GM12878 (cell line): ENCODE data around the gene SRP14. TPM values are rescaled to one million over a fixed set of nuclear protein-coding genes. Genes with fewer than 3 reads are reported as not detected.

ENCODE experiments used
- ATAC-seq: fragments of 200-7000 bp; cut with Tn5 transposase; 3 replicates; pipeline ENCODE4 v1.9.1; 2020; ENCODE audit warnings: mild to moderate bottlenecking, moderate library complexity
- BruUV-seq: library from RNA; stranded (reverse); fragments of 400-500 nt; replicated peaks from 2 replicates; lab custom pipeline; 2021; lab: Mats Ljungman, UMichigan
- CTCF ChIA-PET: fragments of 300-600 bp; sonication (Branson Sonifier 250); formaldehyde crosslinking; extraction: SDS; loops from one replicate; lab custom pipeline; 2021; ENCODE audit warnings: inconsistent platforms; lab: Yijun Ruan, JAX
- POLR2A ChIA-PET: fragments of 350-600 bp; formaldehyde crosslinking; extraction: SDS; loops from one replicate; lab custom pipeline; 2021; ENCODE audit warnings: inconsistent platforms; lab: Charles Lee
- RAD21 ChIA-PET: fragments of 300-600 bp; sonication (Branson Sonifier 250); formaldehyde crosslinking; loops from one replicate; lab custom pipeline; 2023; ENCODE audit warnings: antibody characterized with exemption; ENCODE audit not compliant: unreplicated experiment; lab: Charles Lee
- SMC1A ChIA-PET: fragments of 300-600 bp; sonication (Branson Sonifier 250); formaldehyde crosslinking; loops from one replicate; lab custom pipeline; 2023; ENCODE audit not compliant: unreplicated experiment, uncharacterized antibody; lab: Charles Lee
- DNase-seq: peaks from one replicate; pipeline ENCODE4 v3.0.0-alpha.2; 2011; ENCODE audit warnings: low read depth, low spot score
- FAIRE-seq: peaks from 3 replicates; lab custom pipeline; 2011; peaks lifted over from hg19 to GRCh38; lab: Jason Lieb, UNC
- H2AFZ ChIP-seq: 2 replicates; pipeline ENCODE4 v1.6.0; 2011; ENCODE audit warnings: low read depth, low read length, control low read depth; ENCODE audit not compliant: control insufficient read depth
- H3K27ac ChIP-seq: 2 replicates; pipeline ENCODE4 v1.5.1; 2011; ENCODE audit warnings: control low read depth; ENCODE audit not compliant: control insufficient read depth, insufficient read depth
- H3K27me3 ChIP-seq, 2 experiments: replicated peaks in 1 of 2; 2 replicates each; pipeline versions ENCODE4 v1.6.0 to v1.6.1; 2011; ENCODE audit warnings: low read length in 1 of 2; ENCODE audit not compliant: control insufficient read depth in 2 of 2, insufficient read depth in 2 of 2
- H3K36me3 ChIP-seq, 2 experiments: 2 replicates each; pipeline ENCODE4 v1.5.1; 2011; ENCODE audit warnings: low read length in 1 of 2; ENCODE audit not compliant: control insufficient read depth in 2 of 2, insufficient read depth in 2 of 2
- H3K4me1 ChIP-seq: 2 replicates; pipeline ENCODE4 v1.6.1; 2011; ENCODE audit warnings: mild to moderate bottlenecking, low read length, moderate library complexity, mixed read lengths; ENCODE audit not compliant: control insufficient read depth, insufficient read depth
- H3K4me2 ChIP-seq: 2 replicates; pipeline ENCODE4 v1.6.0; 2011; ENCODE audit warnings: control low read depth; ENCODE audit not compliant: control insufficient read depth, insufficient read depth
- H3K4me3 ChIP-seq: fragments of 200-600 bp; sonication (generic); 2 replicates; pipeline ENCODE4 v1.5.1; 2016
- H3K79me2 ChIP-seq: 2 replicates; pipeline ENCODE4 v1.6.0; 2011; ENCODE audit warnings: low read length; ENCODE audit not compliant: control insufficient read depth, insufficient read depth
- H3K9ac ChIP-seq: 2 replicates; pipeline ENCODE4 v1.8.0; 2011; ENCODE audit warnings: low read length, control low read depth, mixed read lengths; ENCODE audit not compliant: control insufficient read depth, insufficient read depth
- H3K9me3 ChIP-seq: replicated peaks from 3 replicates; pipeline ENCODE4 v1.5.1; 2011; ENCODE audit warnings: mild to moderate bottlenecking, low read length; ENCODE audit not compliant: control insufficient read depth, insufficient read depth
- H4K20me1 ChIP-seq: 2 replicates; pipeline ENCODE4 v1.6.0; 2011; ENCODE audit not compliant: control insufficient read depth, insufficient read depth
- CBX5 ChIP-seq: sonication (generic); IDR thresholded peaks from 2 replicates; pipeline ENCODE4 v1.6.1; 2016; ENCODE audit warnings: low read depth, moderate library complexity, mild to moderate bottlenecking, inconsistent platforms
- CHD2 ChIP-seq: IDR thresholded peaks from 2 replicates; pipeline ENCODE4 v1.6.1; 2011; ENCODE audit warnings: low read depth, low read length, improper control_type of control experiment, borderline replicate concordance
- CREB1 ChIP-seq: IDR thresholded peaks from 2 replicates; pipeline ENCODE4 v1.6.1; 2012; ENCODE audit warnings: low read depth, mild to moderate bottlenecking, inconsistent platforms
- EED ChIP-seq: sonication (generic); IDR thresholded peaks from 2 replicates; pipeline ENCODE4 v1.6.1; 2016; ENCODE audit warnings: antibody characterized with exemption, low read depth
- EZH2 ChIP-seq: IDR thresholded peaks from 2 replicates; pipeline ENCODE4 v1.6.1; 2012; ENCODE audit warnings: low read depth, mild to moderate bottlenecking, control low read depth, inconsistent platforms, low read length, borderline replicate concordance; ENCODE audit not compliant: control insufficient read depth
- HDGF ChIP-seq: fragments of 450-650 bp; IDR thresholded peaks from 2 replicates; pipeline ENCODE4 v1.6.1; 2016; ENCODE audit warnings: antibody characterized with exemption
- RBBP5 ChIP-seq: fragments of 200-600 bp; sonication (generic); conservative IDR thresholded peaks from 2 replicates; pipeline ENCODE4 v1.6.1; 2016
- SIN3A ChIP-seq: IDR thresholded peaks from 2 replicates; pipeline ENCODE4 v1.6.1; 2012; ENCODE audit warnings: low read depth, low read length, improper control_type of control experiment
- WRNIP1 ChIP-seq: IDR thresholded peaks from 2 replicates; pipeline ENCODE4 v1.6.1; 2011; ENCODE audit warnings: low read depth, low read length, improper control_type of control experiment, borderline replicate concordance
- YBX1 ChIP-seq: fragments of 450-650 bp; IDR thresholded peaks from 2 replicates; pipeline ENCODE4 v1.6.1; 2016; ENCODE audit warnings: antibody characterized with exemption
- WGBS: methylation state at CpG from one replicate; pipeline ENCODE4 v1.1.6; 2016; ENCODE audit warnings: low lambda C conversion rate; ENCODE audit not compliant: insufficient replicate concordance, insufficient coverage; ENCODE audit errors: missing lambda C conversion rate; 5-methylcytosine and 5-hydroxymethylcytosine counted together
- in situ Hi-C: fragments of 300-500 bp; cut with MboI; formaldehyde crosslinking; loops from 9 replicates; pipeline ENCODE4 v1.14.3; 2018; ENCODE audit warnings: mixed read lengths
- intact Hi-C: fragments of 100-400 bp; cut with micrococcal nuclease; formaldehyde crosslinking; loops from one replicate; pipeline ENCODE4 v1.14.2; 2022; ENCODE audit not compliant: unreplicated experiment
- polyA plus RNA-seq, 11 experiments: library from polyadenylated mRNA; depleted of rRNA in 4 of 11; unstranded in 6 of 11; stranded (reverse) in 5 of 11; fragments of >200 nt; fragmentation: Nextera tagmentation in 4 of 11; fragmentation: Illumina TruSeq in 1 of 11; extraction: Ambion mirVana in 4 of 11; extraction: Trizol in 1 of 11; gene quantifications; 1 replicate in 1 of 11; 2 replicates in 10 of 11; pipeline versions ENCODE4 v1.2.1 to v1.2.3, GENCODE V29; 2011 to 2016; ENCODE audit warnings: inconsistent platforms in 2 of 11, missing spikeins in 2 of 11, low read depth in 1 of 11
- total RNA-seq, 4 experiments: library from RNA; depleted of rRNA in 3 of 4; stranded (reverse); fragments of >200 nt in 3 of 4; fragmentation: Illumina TruSeq in 1 of 4; extraction: Trizol in 1 of 4; gene quantifications; 2 replicates each; pipeline versions ENCODE4 v1.2.1 to v1.2.3, GENCODE V29; 2013 to 2021
- TF ChIP-seq, protein P1 (sequence below): fragments of 450-650 bp; IDR thresholded peaks from 2 replicates; pipeline ENCODE4 v1.6.1; 2016; ENCODE audit warnings: mild to moderate bottlenecking, moderate library complexity, borderline replicate concordance
- TF ChIP-seq, protein P2 (sequence below): fragments of 450-650 bp; IDR thresholded peaks from 2 replicates; pipeline ENCODE4 v1.6.1; 2016; ENCODE audit warnings: mild to moderate bottlenecking
- TF ChIP-seq, protein P3 (sequence below): fragments of 450-650 bp; IDR thresholded peaks from 2 replicates; pipeline ENCODE4 v1.6.1; 2018; ENCODE audit warnings: borderline replicate concordance, mild to moderate bottlenecking; ENCODE audit not compliant: partially characterized antibody

Gene SRP14
- total and polyA plus RNA-seq, 10 of the 15 experiments (the other 5 are each of a cell fraction or from before 2014, with no cell fraction given) = 141 to 1,182 (median 493) TPM

DNA sequence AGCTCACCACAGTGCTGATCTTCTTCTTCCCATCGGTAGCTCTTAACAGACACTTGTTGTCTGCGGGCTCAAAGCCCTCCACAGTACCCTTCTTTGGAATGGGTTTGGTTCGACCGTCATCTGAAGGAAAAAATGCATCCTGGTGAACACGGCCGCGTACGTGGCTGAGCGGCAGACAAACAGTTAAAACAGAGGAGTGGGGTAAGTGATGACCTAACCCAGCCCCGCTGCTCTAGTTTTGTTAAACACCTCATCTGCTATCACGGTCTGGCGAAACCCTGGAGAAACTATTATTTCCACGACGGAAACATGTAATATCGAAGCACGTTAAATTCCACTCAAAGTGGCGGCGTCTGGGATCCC lies 725 bp downstream of the SRP14 start:
- ChIA-PET RAD21 (interaction anchor here (0.6 to 5.0 kb wide), 6 partner anchors 10 to 1972 kb away, joined by 3 to 76 read pairs (median 4); partner anchors contain the start of gene BMF), POLR2A (interaction anchor here (0.5 to 4.0 kb wide), 3 partner anchors 70 to 256 kb away, joined by 4 to 25 read pairs (median 8); partner anchors contain the start of genes BMF and FSIP1), SMC1A (interaction anchor here (1.0 to 23.0 kb wide), 13 partner anchors 10 to 285 kb away, joined by 3 to 1082 read pairs (median 3); partner anchors contain the start of gene BMF), CTCF (interaction anchor here (0.6 to 5.5 kb wide), 14 partner anchors 10 to 271 kb away, joined by 3 to 50 read pairs (median 10); partner anchors contain the start of gene PLCB2)
- in situ Hi-C loops (no loop called here), intact Hi-C loops (no loop called here)
- H4K20me1 ChIP-seq = no peaks in the 10 kb centered on the region
- DNase-seq = no peak
- peaks cover 35% of the 10 kb centered on the region for H3K79me2 ChIP-seq
- H3K9me3 ChIP-seq = no peaks in the 10 kb centered on the region
- H3K4me1 ChIP-seq = peaks cover 9% of the 10 kb centered on the region
- H3K36me3 ChIP-seq = peaks cover 0 to 18% of the 10 kb centered on the region in 2 experiments; a peak in 2 of 4 replicates
- ATAC-seq = no peak
- peak overlapping the region; percentile 92 for H3K9ac ChIP-seq
- peak overlapping the region; percentile 41 for H2AFZ ChIP-seq
- H3K27me3 ChIP-seq = no peaks in the 10 kb centered on the region
- TF ChIP-seq CBX5 (no peak), SIN3A (no peak), EZH2 (no peak), YBX1 (no peak), EED (no peak), WRNIP1 (no peak), CHD2 (no peak), CREB1 (no peak), RBBP5 (no peak), HDGF (no peak)
- TF ChIP-seq, protein P1, sequence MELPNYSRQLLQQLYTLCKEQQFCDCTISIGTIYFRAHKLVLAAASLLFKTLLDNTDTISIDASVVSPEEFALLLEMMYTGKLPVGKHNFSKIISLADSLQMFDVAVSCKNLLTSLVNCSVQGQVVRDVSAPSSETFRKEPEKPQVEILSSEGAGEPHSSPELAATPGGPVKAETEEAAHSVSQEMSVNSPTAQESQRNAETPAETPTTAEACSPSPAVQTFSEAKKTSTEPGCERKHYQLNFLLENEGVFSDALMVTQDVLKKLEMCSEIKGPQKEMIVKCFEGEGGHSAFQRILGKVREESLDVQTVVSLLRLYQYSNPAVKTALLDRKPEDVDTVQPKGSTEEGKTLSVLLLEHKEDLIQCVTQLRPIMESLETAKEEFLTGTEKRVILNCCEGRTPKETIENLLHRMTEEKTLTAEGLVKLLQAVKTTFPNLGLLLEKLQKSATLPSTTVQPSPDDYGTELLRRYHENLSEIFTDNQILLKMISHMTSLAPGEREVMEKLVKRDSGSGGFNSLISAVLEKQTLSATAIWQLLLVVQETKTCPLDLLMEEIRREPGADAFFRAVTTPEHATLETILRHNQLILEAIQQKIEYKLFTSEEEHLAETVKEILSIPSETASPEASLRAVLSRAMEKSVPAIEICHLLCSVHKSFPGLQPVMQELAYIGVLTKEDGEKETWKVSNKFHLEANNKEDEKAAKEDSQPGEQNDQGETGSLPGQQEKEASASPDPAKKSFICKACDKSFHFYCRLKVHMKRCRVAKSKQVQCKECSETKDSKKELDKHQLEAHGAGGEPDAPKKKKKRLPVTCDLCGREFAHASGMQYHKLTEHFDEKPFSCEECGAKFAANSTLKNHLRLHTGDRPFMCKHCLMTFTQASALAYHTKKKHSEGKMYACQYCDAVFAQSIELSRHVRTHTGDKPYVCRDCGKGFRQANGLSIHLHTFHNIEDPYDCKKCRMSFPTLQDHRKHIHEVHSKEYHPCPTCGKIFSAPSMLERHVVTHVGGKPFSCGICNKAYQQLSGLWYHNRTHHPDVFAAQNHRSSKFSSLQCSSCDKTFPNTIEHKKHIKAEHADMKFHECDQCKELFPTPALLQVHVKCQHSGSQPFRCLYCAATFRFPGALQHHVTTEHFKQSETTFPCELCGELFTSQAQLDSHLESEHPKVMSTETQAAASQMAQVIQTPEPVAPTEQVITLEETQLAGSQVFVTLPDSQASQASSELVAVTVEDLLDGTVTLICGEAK = no peak
- TF ChIP-seq, protein P2, sequence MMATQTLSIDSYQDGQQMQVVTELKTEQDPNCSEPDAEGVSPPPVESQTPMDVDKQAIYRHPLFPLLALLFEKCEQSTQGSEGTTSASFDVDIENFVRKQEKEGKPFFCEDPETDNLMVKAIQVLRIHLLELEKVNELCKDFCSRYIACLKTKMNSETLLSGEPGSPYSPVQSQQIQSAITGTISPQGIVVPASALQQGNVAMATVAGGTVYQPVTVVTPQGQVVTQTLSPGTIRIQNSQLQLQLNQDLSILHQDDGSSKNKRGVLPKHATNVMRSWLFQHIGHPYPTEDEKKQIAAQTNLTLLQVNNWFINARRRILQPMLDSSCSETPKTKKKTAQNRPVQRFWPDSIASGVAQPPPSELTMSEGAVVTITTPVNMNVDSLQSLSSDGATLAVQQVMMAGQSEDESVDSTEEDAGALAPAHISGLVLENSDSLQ = no peak
- TF ChIP-seq, protein P3, sequence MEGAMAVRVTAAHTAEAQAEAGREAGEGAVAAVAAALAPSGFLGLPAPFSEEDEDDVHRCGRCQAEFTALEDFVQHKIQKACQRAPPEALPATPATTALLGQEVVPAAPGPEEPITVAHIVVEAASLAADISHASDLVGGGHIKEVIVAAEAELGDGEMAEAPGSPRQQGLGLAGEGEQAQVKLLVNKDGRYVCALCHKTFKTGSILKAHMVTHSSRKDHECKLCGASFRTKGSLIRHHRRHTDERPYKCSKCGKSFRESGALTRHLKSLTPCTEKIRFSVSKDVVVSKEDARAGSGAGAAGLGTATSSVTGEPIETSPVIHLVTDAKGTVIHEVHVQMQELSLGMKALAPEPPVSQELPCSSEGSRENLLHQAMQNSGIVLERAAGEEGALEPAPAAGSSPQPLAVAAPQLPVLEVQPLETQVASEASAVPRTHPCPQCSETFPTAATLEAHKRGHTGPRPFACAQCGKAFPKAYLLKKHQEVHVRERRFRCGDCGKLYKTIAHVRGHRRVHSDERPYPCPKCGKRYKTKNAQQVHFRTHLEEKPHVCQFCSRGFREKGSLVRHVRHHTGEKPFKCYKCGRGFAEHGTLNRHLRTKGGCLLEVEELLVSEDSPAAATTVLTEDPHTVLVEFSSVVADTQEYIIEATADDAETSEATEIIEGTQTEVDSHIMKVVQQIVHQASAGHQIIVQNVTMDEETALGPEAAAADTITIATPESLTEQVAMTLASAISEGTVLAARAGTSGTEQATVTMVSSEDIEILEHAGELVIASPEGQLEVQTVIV = no peak
- FAIRE-seq = no peak
- peak overlapping the region; percentile 79 for H3K27ac ChIP-seq
- 1% methylated on average over 18 of the region's 18 CpGs for WGBS
- H3K4me2 ChIP-seq = peak overlapping the region; percentile 98
- peak overlapping the region; percentile 89 for H3K4me3 ChIP-seq
- BruUV-seq = no TSS peak
